OCI-LY3 (cell line): ENCODE data around the gene QKI.

Experiments used
- H2AFZ ChIP-seq: fragments of 200-600, 300-600 bp; shearing (Covaris generic); 2 replicates; pipeline ENCODE4 v1.6.0; 2014; ENCODE audit warnings: antibody characterized with exemption, low read depth, low read length
- H3K27ac ChIP-seq: fragments of 200-600, 300-600 bp; sonication (generic); 2 replicates; pipeline ENCODE4 v1.5.1; 2014; ENCODE audit warnings: mild to moderate bottlenecking, low read length, moderate library complexity, mixed read lengths
- H3K27me3 ChIP-seq: fragments of 200-600, 300-600 bp; sonication (generic); 2 replicates; pipeline ENCODE4 v1.6.1; 2014; ENCODE audit warnings: low read depth, low read length, mixed read lengths
- H3K36me3 ChIP-seq: fragments of 200-600, 300-600 bp; sonication (generic); replicated peaks from 2 replicates; pipeline ENCODE3; 2014; ENCODE audit warnings: low read depth, low read length, mixed read lengths
- H3K4me1 ChIP-seq: fragments of 300-600, 200-600 bp; sonication (generic); 2 replicates; pipeline ENCODE4 v1.6.1; 2014; ENCODE audit warnings: low read length, mixed read lengths
- H3K4me2 ChIP-seq: fragments of 200-600, 300-600 bp; sonication (generic); 2 replicates; pipeline ENCODE4 v1.6.1; 2014; ENCODE audit warnings: low read length, mixed read lengths
- H3K4me3 ChIP-seq: fragments of 300-600, 200-600 bp; sonication (generic); 2 replicates; pipeline ENCODE4 v1.5.1; 2014; ENCODE audit warnings: antibody characterized with exemption, mild to moderate bottlenecking, low read length, moderate library complexity
- H3K79me2 ChIP-seq: fragments of 300-600, 200-600 bp; shearing (Covaris generic); 2 replicates; pipeline ENCODE4 v1.6.1; 2014; ENCODE audit warnings: mild to moderate bottlenecking, low read length, mixed read lengths
- H3K9ac ChIP-seq: fragments of 300-600, 200-600 bp; shearing (Covaris generic); 2 replicates; pipeline ENCODE4 v1.6.0; 2014; ENCODE audit warnings: mild to moderate bottlenecking, low read length, moderate library complexity
- H3K9me3 ChIP-seq: fragments of 200-600, 300-600 bp; shearing (Covaris generic); 2 replicates; pipeline ENCODE4 v1.6.1; 2014; ENCODE audit warnings: low read length, mixed read lengths; ENCODE audit not compliant: insufficient read depth
- H4K20me1 ChIP-seq: fragments of 200-600, 300-600 bp; sonication (generic); 2 replicates; pipeline ENCODE4 v1.6.1; 2016; ENCODE audit warnings: low read length, mixed read lengths; ENCODE audit not compliant: insufficient read depth
- CTCF ChIP-seq: fragments of 200-600, 300-600 bp; sonication (generic); IDR thresholded peaks from 2 replicates; pipeline ENCODE4 v1.5.1; 2014; ENCODE audit warnings: antibody characterized with exemption, low read length, low read depth
- EZH2phosphoT487 ChIP-seq: fragments of 200-600 bp; shearing (Covaris generic); IDR thresholded peaks from 2 replicates; pipeline ENCODE4 v1.6.1; 2018; ENCODE audit warnings: antibody characterized with exemption, mixed run types, low read depth

QKI gene

GRCh38 chr6:163592872-163593271 lies 178.4 kb downstream of the QKI start:
- TF ChIP-seq EZH2phosphoT487 (no peak), CTCF (no peak)
- H3K27me3 ChIP-seq, result no peaks in the 10 kb centered on the region
- no peak overlapping the region for H3K4me2 ChIP-seq
- H3K27ac ChIP-seq, result no peak overlapping the region
- no peaks in the 10 kb centered on the region for H3K4me1 ChIP-seq
- H3K9me3 ChIP-seq, result 0 out of 2 replicates have a peak, but pooled peaks cover 5% of the 10 kb centered on the region
- no peaks in the 10 kb centered on the region for H3K36me3 ChIP-seq
- H3K9ac ChIP-seq, result no peak overlapping the region
- H3K4me3 ChIP-seq, result no peak overlapping the region
- H4K20me1 ChIP-seq, result no peaks in the 10 kb centered on the region
- no peak overlapping the region for H2AFZ ChIP-seq
- no peaks in the 10 kb centered on the region for H3K79me2 ChIP-seq

GRCh38 chr6:163596174-163596573 lies 181.7 kb downstream of the QKI start:
- Histone ChIP-seq H3K4me1 (no peaks in the 10 kb centered on the region), H3K9me3 (0 out of 2 replicates have a peak, but pooled peaks cover 5% of the 10 kb centered on the region), H3K9ac (no peak overlapping the region), H3K79me2 (no peaks in the 10 kb centered on the region), H3K27me3 (no peaks in the 10 kb centered on the region), H2AFZ (no peak overlapping the region), H4K20me1 (no peaks in the 10 kb centered on the region), H3K36me3 (no peaks in the 10 kb centered on the region), H3K4me3 (no peak overlapping the region), H3K4me2 (no peak overlapping the region), H3K27ac (no peak overlapping the region)
- TF ChIP-seq CTCF (no peak), EZH2phosphoT487 (no peak)

GRCh38 chr6:163599136-163599535 lies 184.6 kb downstream of the QKI start:
- Histone ChIP-seq H3K4me2 (no peak overlapping the region), H3K4me1 (no peaks in the 10 kb centered on the region), H4K20me1 (no peaks in the 10 kb centered on the region), H3K27ac (no peak overlapping the region), H3K4me3 (no peak overlapping the region), H3K9me3 (no peaks in the 10 kb centered on the region), H3K36me3 (no peaks in the 10 kb centered on the region), H3K27me3 (no peaks in the 10 kb centered on the region), H3K79me2 (no peaks in the 10 kb centered on the region), H3K9ac (no peak overlapping the region), H2AFZ (no peak overlapping the region)
- TF ChIP-seq EZH2phosphoT487 (no peak), CTCF (no peak)

- H3K27me3 ChIP-seq, result no peaks in the 10 kb centered on the region
- H3K36me3 ChIP-seq, result no peaks in the 10 kb centered on the region
- H3K4me3 ChIP-seq, result no peak overlapping the region
- no peak overlapping the region for H3K4me2 ChIP-seq
- H4K20me1 ChIP-seq, result no peaks in the 10 kb centered on the region
- no peak overlapping the region for H3K9ac ChIP-seq
- no peaks in the 10 kb centered on the region for H3K79me2 ChIP-seq
- H3K4me1 ChIP-seq, result no peaks in the 10 kb centered on the region
- H3K27ac ChIP-seq, result no peak overlapping the region
- TF ChIP-seq EZH2phosphoT487 (no peak), CTCF (no peak)
- H2AFZ ChIP-seq, result no peak overlapping the region
- H3K9me3 ChIP-seq, result no peaks in the 10 kb centered on the region
Observed at GRCh38 chr6:163599684-163600083, 185.2 kb downstream of the QKI start.
